HG03097 (cell line): Measurements from ENCODE around the gene TNIK.
"Not testable (repeated sequence)": the region's sequence is repeated elsewhere in the genome, so short reads cannot be mapped to it uniquely, and the experiment has no call there.

Experiments used
- ATAC-seq: cut with Tn5 transposase; IDR thresholded peaks from one replicate; pipeline ENCODE4 v1.9.1; 2021; ENCODE audit not compliant: unreplicated experiment, low FRiP score

The TNIK gene

GRCh38 chr3:171293142-171293782, 166.9 kb downstream of the TNIK start:
- peak; percentile 42 for ATAC-seq

- ATAC-seq = no peak
Measured at GRCh38 chr3:171290680-171291079, 169.5 kb downstream of the TNIK start.

- no peak for ATAC-seq
Measured at GRCh38 chr3:171289291-171289690, 170.9 kb downstream of the TNIK start.

- ATAC-seq = not testable (repeated sequence)
Measured at GRCh38 chr3:171287761-171288160, 172.4 kb downstream of the TNIK start.

GRCh38 chr3:171286580-171287249, 173.5 kb downstream of the TNIK start:
- peak; percentile 37 for ATAC-seq

- ATAC-seq = peak; percentile 48
Measured at GRCh38 chr3:171285287-171285686, 174.9 kb downstream of the TNIK start.

GRCh38 chr3:171284308-171285075, 175.7 kb downstream of the TNIK start:
- ATAC-seq = peak; percentile 31

- ATAC-seq = no peak
Measured at GRCh38 chr3:171283848-171284222, 176.4 kb downstream of the TNIK start.

GRCh38 chr3:171283183-171283847, 176.9 kb downstream of the TNIK start:
- ATAC-seq = no peak

GRCh38 chr3:171282041-171282440, 178.2 kb downstream of the TNIK start:
- no peak for ATAC-seq

GRCh38 chr3:171281256-171281992, 178.8 kb downstream of the TNIK start:
- ATAC-seq = no peak

GRCh38 chr3:171279972-171280371, 180.2 kb downstream of the TNIK start:
- ATAC-seq = no peak

GRCh38 chr3:171278299-171278590, 182.0 kb downstream of the TNIK start:
- ATAC-seq = no peak

- ATAC-seq = no peak
Measured at GRCh38 chr3:171277456-171278298, 182.5 kb downstream of the TNIK start.

- ATAC-seq = no peak
Measured at GRCh38 chr3:171276923-171277322, 183.3 kb downstream of the TNIK start.

GRCh38 chr3:171274222-171274621, 186.0 kb downstream of the TNIK start:
- no peak for ATAC-seq

GRCh38 chr3:171270541-171270940, 189.7 kb downstream of the TNIK start:
- ATAC-seq = no peak

GRCh38 chr3:171269542-171269941, 190.7 kb downstream of the TNIK start:
- ATAC-seq = peak; percentile 51

- ATAC-seq = no peak
Measured at GRCh38 chr3:171268677-171269076, 191.5 kb downstream of the TNIK start.

GRCh38 chr3:171267104-171267503, 193.1 kb downstream of the TNIK start:
- ATAC-seq = no peak
